NCI-H1092 (cell line): ENCODE measurements around the gene NEMP1.
"Not testable (repeated sequence)": the region's sequence is repeated elsewhere in the genome, so short reads cannot be mapped to it uniquely, and the experiment has no call there.

ENCODE experiments used
- DNase-seq: peaks from one replicate; lab custom pipeline; 2025; lab: John Stamatoyannopoulos, UW

The NEMP1 gene

GRCh38 chr12:57057067-57057751 is 21.4 kb downstream of the NEMP1 start:
- no peak for DNase-seq

GRCh38 chr12:57055824-57056223 is 22.8 kb downstream of the NEMP1 start:
- no peak for DNase-seq

GRCh38 chr12:57053901-57054300 is 24.7 kb downstream of the NEMP1 start:
- DNase-seq = not testable (repeated sequence)

- not testable (repeated sequence) for DNase-seq
Observed at GRCh38 chr12:57053146-57053545, 25.4 kb downstream of the NEMP1 start.

- DNase-seq = no peak
Observed at GRCh38 chr12:57051011-57051410, 27.6 kb downstream of the NEMP1 start.

GRCh38 chr12:57049890-57050289 is 28.7 kb downstream of the NEMP1 start, which contains the start of gene MYO1A:
Gene MYO1A (minus strand): TSS chr12:57050129. CDS start chr12:57048323, 1,806 bp downstream.
- DNase-seq = no peak

- no peak for DNase-seq
Observed at GRCh38 chr12:57049119-57049446, 29.5 kb downstream of the NEMP1 start.

GRCh38 chr12:57048423-57049118 is 30.0 kb downstream of the NEMP1 start:
- DNase-seq = no peak

GRCh38 chr12:57047981-57048380 is 30.6 kb downstream of the NEMP1 start:
- no peak for DNase-seq

GRCh38 chr12:57046947-57047890 is 31.4 kb downstream of the NEMP1 start:
- no peak for DNase-seq

- DNase-seq = no peak
Observed at GRCh38 chr12:57046086-57046791, 32.4 kb downstream of the NEMP1 start.

- DNase-seq = no peak
Observed at GRCh38 chr12:57044889-57045288, 33.7 kb downstream of the NEMP1 start.

- DNase-seq = no peak
Observed at GRCh38 chr12:57044468-57044867, 34.1 kb downstream of the NEMP1 start.

GRCh38 chr12:57042695-57043094 is 35.9 kb downstream of the NEMP1 start:
- no peak for DNase-seq

GRCh38 chr12:57040750-57041149 is 37.8 kb downstream of the NEMP1 start:
- DNase-seq = no peak

GRCh38 chr12:57040211-57040610 is 38.4 kb downstream of the NEMP1 start:
- no peak for DNase-seq

GRCh38 chr12:57039016-57039798 is 39.4 kb downstream of the NEMP1 start:
- DNase-seq = no peak

GRCh38 chr12:57037264-57037663 is 41.3 kb downstream of the NEMP1 start:
- DNase-seq = no peak

GRCh38 chr12:57033431-57033830 is 45.2 kb downstream of the NEMP1 start:
- no peak for DNase-seq

GRCh38 chr12:57031789-57032188 is 46.8 kb downstream of the NEMP1 start:
- DNase-seq = no peak

GRCh38 chr12:57031138-57031725 is 47.4 kb downstream of the NEMP1 start:
- no peak for DNase-seq
